GM23338 (cell line): Measurements from ENCODE around the gene PCDHGB7.

Source experiments
- CREB1 ChIP-seq: fragments of 250-450 bp; sonication (Bioruptor Pico); IDR thresholded peaks from 2 replicates; pipeline ENCODE4 v1.5.0; 2020; ENCODE audit warnings: low read depth, mild to moderate bottlenecking, moderate library complexity
- ETS1 ChIP-seq: IDR thresholded peaks from 2 replicates; pipeline ENCODE4 v1.6.1; 2016; ENCODE audit warnings: antibody characterized with exemption
- EZH2 ChIP-seq: fragments of 200-600 bp; sonication (generic); IDR thresholded peaks from one replicate; pipeline ENCODE4 v1.8.0; 2017; ENCODE audit warnings: antibody characterized with exemption, mild to moderate bottlenecking, low read depth; ENCODE audit not compliant: unreplicated experiment
- EZH2phosphoT487 ChIP-seq: fragments of 200-600 bp; sonication (generic); IDR thresholded peaks from one replicate; pipeline ENCODE4 v1.8.1; 2018; ENCODE audit warnings: antibody characterized with exemption; ENCODE audit not compliant: unreplicated experiment
- POLR2AphosphoS5 ChIP-seq: IDR thresholded peaks from 2 replicates; pipeline ENCODE4 v1.6.1; 2016; ENCODE audit warnings: antibody characterized with exemption, low read depth
- ZNF114 ChIP-seq: fragments of 250-450 bp; sonication (Bioruptor Pico); IDR thresholded peaks from 2 replicates; pipeline ENCODE4 v1.5.0; 2020; ENCODE audit warnings: mild to moderate bottlenecking, moderate library complexity
- TF ChIP-seq, protein P1 (sequence below), 2 experiments: fragments of 200-600 bp in 1 of 2; sonication (generic) in 1 of 2; conservative IDR thresholded peaks; 2 replicates each; pipeline versions ENCODE4 v1.5.1 to v1.6.1; 2016 to 2017; ENCODE audit warnings: antibody characterized with exemption in 2 of 2, low read depth in 2 of 2, mild to moderate bottlenecking in 2 of 2, moderate library complexity in 1 of 2
- TF ChIP-seq, protein P2 (sequence below): IDR thresholded peaks from one replicate; pipeline ENCODE4 v1.6.1; 2018; ENCODE audit warnings: antibody characterized with exemption; ENCODE audit not compliant: unreplicated experiment

DNA sequence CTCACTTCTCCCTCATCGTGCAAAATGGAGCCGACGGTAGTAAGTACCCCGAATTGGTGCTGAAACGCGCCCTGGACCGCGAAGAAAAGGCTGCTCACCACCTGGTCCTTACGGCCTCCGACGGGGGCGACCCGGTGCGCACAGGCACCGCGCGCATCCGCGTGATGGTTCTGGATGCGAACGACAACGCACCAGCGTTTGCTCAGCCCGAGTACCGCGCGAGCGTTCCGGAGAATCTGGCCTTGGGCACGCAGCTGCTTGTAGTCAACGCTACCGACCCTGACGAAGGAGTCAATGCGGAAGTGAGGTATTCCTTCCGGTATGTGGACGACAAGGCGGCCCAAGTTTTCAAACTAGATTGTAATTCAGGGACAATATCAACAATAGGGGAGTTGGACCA lies 13.8 kb downstream of the PCDHGB7 start:
- TF ChIP-seq, protein P1, sequence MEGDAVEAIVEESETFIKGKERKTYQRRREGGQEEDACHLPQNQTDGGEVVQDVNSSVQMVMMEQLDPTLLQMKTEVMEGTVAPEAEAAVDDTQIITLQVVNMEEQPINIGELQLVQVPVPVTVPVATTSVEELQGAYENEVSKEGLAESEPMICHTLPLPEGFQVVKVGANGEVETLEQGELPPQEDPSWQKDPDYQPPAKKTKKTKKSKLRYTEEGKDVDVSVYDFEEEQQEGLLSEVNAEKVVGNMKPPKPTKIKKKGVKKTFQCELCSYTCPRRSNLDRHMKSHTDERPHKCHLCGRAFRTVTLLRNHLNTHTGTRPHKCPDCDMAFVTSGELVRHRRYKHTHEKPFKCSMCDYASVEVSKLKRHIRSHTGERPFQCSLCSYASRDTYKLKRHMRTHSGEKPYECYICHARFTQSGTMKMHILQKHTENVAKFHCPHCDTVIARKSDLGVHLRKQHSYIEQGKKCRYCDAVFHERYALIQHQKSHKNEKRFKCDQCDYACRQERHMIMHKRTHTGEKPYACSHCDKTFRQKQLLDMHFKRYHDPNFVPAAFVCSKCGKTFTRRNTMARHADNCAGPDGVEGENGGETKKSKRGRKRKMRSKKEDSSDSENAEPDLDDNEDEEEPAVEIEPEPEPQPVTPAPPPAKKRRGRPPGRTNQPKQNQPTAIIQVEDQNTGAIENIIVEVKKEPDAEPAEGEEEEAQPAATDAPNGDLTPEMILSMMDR (conservative IDR thresholded peaks at IDR 0.05; ENCODE audit: low read depth in 2 of 2): no peak
- no peak for TF ChIP-seq CREB1 (CRISPR knock-in tag)
- TF ChIP-seq ETS1: no peak
- TF ChIP-seq, protein P2, sequence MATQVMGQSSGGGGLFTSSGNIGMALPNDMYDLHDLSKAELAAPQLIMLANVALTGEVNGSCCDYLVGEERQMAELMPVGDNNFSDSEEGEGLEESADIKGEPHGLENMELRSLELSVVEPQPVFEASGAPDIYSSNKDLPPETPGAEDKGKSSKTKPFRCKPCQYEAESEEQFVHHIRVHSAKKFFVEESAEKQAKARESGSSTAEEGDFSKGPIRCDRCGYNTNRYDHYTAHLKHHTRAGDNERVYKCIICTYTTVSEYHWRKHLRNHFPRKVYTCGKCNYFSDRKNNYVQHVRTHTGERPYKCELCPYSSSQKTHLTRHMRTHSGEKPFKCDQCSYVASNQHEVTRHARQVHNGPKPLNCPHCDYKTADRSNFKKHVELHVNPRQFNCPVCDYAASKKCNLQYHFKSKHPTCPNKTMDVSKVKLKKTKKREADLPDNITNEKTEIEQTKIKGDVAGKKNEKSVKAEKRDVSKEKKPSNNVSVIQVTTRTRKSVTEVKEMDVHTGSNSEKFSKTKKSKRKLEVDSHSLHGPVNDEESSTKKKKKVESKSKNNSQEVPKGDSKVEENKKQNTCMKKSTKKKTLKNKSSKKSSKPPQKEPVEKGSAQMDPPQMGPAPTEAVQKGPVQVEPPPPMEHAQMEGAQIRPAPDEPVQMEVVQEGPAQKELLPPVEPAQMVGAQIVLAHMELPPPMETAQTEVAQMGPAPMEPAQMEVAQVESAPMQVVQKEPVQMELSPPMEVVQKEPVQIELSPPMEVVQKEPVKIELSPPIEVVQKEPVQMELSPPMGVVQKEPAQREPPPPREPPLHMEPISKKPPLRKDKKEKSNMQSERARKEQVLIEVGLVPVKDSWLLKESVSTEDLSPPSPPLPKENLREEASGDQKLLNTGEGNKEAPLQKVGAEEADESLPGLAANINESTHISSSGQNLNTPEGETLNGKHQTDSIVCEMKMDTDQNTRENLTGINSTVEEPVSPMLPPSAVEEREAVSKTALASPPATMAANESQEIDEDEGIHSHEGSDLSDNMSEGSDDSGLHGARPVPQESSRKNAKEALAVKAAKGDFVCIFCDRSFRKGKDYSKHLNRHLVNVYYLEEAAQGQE: no peak
- no peak for TF ChIP-seq EZH2
- no peak for TF ChIP-seq EZH2phosphoT487
- no peak for TF ChIP-seq ZNF114 (CRISPR knock-in tag)
- no peak for TF ChIP-seq POLR2AphosphoS5
